Measurements from ENCODE around the gene ABHD4. TPM values are rescaled to one million over a fixed set of nuclear protein-coding genes. Genes with fewer than 3 reads are reported as not detected.

ABHD4 gene
- total and polyA plus RNA-seq, 10 of the 15 experiments (the other 5 are each of a cell fraction or from before 2014, with no cell fraction given) = 5.4 to 28.7 (median 10.8) TPM

GRCh38 chr14:22569737-22570131 is 28.4 kb upstream of the ABHD4 start:
- CTCF ChIA-PET = interaction anchor here (0.6 to 12.5 kb wide), 101 partner anchors 10 to 486 kb away, joined by 3 to 236 read pairs (median 6); partner anchors contain the start of genes ABHD4, AJUBA, DAD1 and LRP10
- Histone ChIP-seq H3K9ac (ENCODE audit: control insufficient read depth, insufficient read depth, low read length) (peak overlapping the region; percentile 65), H3K27me3 (replicated peaks in 1 of 2; ENCODE audit: control insufficient read depth in 2 of 2, insufficient read depth in 2 of 2, low read length in 1 of 2) (no peaks in the 10 kb centered on the region), H3K27ac (ENCODE audit: control insufficient read depth, insufficient read depth) (peak overlapping the region; percentile 97), H3K4me2 (ENCODE audit: control insufficient read depth, insufficient read depth) (peak overlapping the region; percentile 67), H3K4me3 (peak overlapping the region; percentile 30), H3K36me3 (ENCODE audit: control insufficient read depth in 2 of 2, insufficient read depth in 2 of 2, low read length in 1 of 2) (peaks cover 0 to 4% of the 10 kb centered on the region in 2 experiments; a peak in 2 of 4 replicates), H3K79me2 (ENCODE audit: control insufficient read depth, insufficient read depth, low read length) (peaks cover 33% of the 10 kb centered on the region), H2AFZ (ENCODE audit: control insufficient read depth, low read depth, low read length) (no peak overlapping the region; the same call in 1 of the 2 replicates), H3K4me1 (ENCODE audit: control insufficient read depth, insufficient read depth, low read length) (peaks cover 49% of the 10 kb centered on the region), H4K20me1 (ENCODE audit: control insufficient read depth, insufficient read depth) (no peaks in the 10 kb centered on the region), H3K9me3 (replicated peaks; ENCODE audit: control insufficient read depth, insufficient read depth, low read length) (no peaks in the 10 kb centered on the region)
- TF ChIP-seq IRF5 (IDR thresholded peaks at IDR 0.05; ENCODE audit: borderline replicate concordance) (no peak), IRF3 (IDR thresholded peaks at IDR 0.05) (no peak), RBBP5 (conservative IDR thresholded peaks at IDR 0.05) (no peak), SP1 (IDR thresholded peaks at IDR 0.05; ENCODE audit: low read depth, low read length) (no peak), IKZF1 (conservative IDR thresholded peaks at IDR 0.05) (no peak), NKRF (conservative IDR thresholded peaks at IDR 0.05) (no peak), FOXM1 (IDR thresholded peaks at IDR 0.05; ENCODE audit: low read depth, low read length) (no peak), EED (IDR thresholded peaks at IDR 0.05; ENCODE audit: low read depth) (no peak), BMI1 (IDR thresholded peaks at IDR 0.05; ENCODE audit: borderline replicate concordance) (no peak), E2F4 (IDR thresholded peaks at IDR 0.05; ENCODE audit: low read depth, low read length) (no peak), SIX5 (IDR thresholded peaks at IDR 0.05; ENCODE audit: low read depth, low read length, severe bottlenecking) (no peak)
- POLR2A ChIA-PET = interaction anchor here (0.6 to 5.3 kb wide), 23 partner anchors 11 to 261 kb away, joined by 3 to 74 read pairs (median 4); partner anchors contain the start of gene DAD1
- in situ Hi-C loops (cut with MboI) = loop anchor here (5.0 kb wide), 6 partner anchors 83 to 413 kb away; partner anchors contain the start of gene AJUBA
- BruUV-seq (replicated peaks) = TSS peak; percentile 62
- ATAC-seq (peak; percentile 17; the same call in 1 of the 3 replicates), FAIRE-seq (no peak), DNase-seq (ENCODE audit: low read depth, low spot score) (no peak)
- SMC1A ChIA-PET (ENCODE audit: uncharacterized antibody, unreplicated experiment) = interaction anchor here (0.6 to 6.6 kb wide), 87 partner anchors 9 to 417 kb away, joined by 3 to 134 read pairs (median 5); partner anchors contain the start of genes DAD1, OR6J1, OXA1L and SLC7A7
- intact Hi-C loops (cut with micrococcal nuclease; ENCODE audit: unreplicated experiment) = loop anchor here (1.0 to 5.0 kb wide), 12 partner anchors 12 to 488 kb away; partner anchors contain the start of genes CDH24, OR6J1 and OXA1L
- 13% methylated on average over 3 of the region's 3 CpGs for WGBS (ENCODE audit: insufficient coverage, insufficient replicate concordance, low lambda C conversion rate, missing lambda C conversion rate)
- RAD21 ChIA-PET (ENCODE audit: unreplicated experiment) = interaction anchor here (0.6 to 11.3 kb wide), 83 partner anchors 9 to 417 kb away, joined by 3 to 190 read pairs (median 6); partner anchors contain the start of genes ABHD4, DAD1, LRP10 and OXA1L
